ENCODE measurements around the gene ALG13. TPM values are rescaled to one million over a fixed set of nuclear protein-coding genes. Genes with fewer than 3 reads are reported as not detected.

The ALG13 gene
- total and polyA plus RNA-seq, 2 experiments from 2014 or later = 54.2 to 58.7 TPM

DNA sequence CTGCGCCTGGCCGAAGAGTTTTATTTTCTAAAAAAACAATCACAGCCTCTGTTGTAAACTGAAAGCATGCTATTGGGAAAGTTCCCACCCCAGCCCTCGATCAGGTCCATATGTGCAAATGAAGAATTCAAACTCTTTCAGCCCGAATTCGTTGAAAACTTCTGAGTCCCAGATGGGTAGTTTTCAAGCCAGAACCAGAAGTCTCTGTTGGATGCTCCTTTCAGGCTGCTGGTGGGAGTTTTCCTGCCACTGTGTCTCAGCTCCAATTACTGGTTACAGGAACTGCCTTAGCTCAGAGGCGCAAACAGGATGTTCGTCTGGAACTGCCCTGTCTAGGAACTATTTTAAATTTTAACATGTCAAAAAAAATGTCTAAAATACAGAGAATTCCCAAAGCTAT is 9.3 kb upstream of the ALG13 start (continued):
- TF ChIP-seq, protein P1, sequence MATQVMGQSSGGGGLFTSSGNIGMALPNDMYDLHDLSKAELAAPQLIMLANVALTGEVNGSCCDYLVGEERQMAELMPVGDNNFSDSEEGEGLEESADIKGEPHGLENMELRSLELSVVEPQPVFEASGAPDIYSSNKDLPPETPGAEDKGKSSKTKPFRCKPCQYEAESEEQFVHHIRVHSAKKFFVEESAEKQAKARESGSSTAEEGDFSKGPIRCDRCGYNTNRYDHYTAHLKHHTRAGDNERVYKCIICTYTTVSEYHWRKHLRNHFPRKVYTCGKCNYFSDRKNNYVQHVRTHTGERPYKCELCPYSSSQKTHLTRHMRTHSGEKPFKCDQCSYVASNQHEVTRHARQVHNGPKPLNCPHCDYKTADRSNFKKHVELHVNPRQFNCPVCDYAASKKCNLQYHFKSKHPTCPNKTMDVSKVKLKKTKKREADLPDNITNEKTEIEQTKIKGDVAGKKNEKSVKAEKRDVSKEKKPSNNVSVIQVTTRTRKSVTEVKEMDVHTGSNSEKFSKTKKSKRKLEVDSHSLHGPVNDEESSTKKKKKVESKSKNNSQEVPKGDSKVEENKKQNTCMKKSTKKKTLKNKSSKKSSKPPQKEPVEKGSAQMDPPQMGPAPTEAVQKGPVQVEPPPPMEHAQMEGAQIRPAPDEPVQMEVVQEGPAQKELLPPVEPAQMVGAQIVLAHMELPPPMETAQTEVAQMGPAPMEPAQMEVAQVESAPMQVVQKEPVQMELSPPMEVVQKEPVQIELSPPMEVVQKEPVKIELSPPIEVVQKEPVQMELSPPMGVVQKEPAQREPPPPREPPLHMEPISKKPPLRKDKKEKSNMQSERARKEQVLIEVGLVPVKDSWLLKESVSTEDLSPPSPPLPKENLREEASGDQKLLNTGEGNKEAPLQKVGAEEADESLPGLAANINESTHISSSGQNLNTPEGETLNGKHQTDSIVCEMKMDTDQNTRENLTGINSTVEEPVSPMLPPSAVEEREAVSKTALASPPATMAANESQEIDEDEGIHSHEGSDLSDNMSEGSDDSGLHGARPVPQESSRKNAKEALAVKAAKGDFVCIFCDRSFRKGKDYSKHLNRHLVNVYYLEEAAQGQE (IDR thresholded peaks at IDR 0.05; ENCODE audit: unreplicated experiment) = no peak
- TF ChIP-seq STAT1 (IDR thresholded peaks at IDR 0.05; ENCODE audit: unreplicated experiment) (no peak), POLR2AphosphoS5 (IDR thresholded peaks at IDR 0.05; ENCODE audit: low read depth) (no peak), CREB1 (CRISPR knock-in tag; IDR thresholded peaks at IDR 0.05; ENCODE audit: low read depth) (no peak), EZH2 (IDR thresholded peaks at IDR 0.05; ENCODE audit: low read depth, unreplicated experiment) (no peak), NANOG (IDR thresholded peaks at IDR 0.05; ENCODE audit: borderline replicate concordance) (no peak), ZNF114 (CRISPR knock-in tag; IDR thresholded peaks at IDR 0.05) (no peak), EZH2phosphoT487 (IDR thresholded peaks at IDR 0.05; ENCODE audit: unreplicated experiment) (no peak)

DNA sequence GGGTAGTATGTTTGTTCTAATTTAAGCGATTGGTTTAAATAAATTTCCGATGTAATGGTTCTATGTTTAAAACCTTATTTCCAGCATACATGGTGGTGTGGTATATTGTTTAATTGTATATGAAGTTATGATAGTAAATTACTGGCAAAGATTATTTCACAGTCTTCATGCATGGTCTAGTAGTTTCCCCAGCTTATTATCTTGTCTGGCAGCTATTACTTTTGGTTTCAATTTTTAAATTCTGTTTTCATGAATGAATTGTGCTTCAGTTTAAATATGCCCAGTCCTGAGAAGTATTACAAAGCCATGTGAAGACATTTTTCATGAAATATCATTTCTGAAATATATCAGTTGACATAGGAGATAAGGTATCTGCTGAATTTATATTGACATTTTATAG is 6.3 kb downstream of the ALG13 start:
- ATAC-seq (no peak), DNase-seq (ENCODE audit: low spot score) (no peak)
- Histone ChIP-seq H3K27me3 (ENCODE audit: insufficient read depth) (no peaks in the 10 kb centered on the region), H3F3A (replicated peaks; ENCODE audit: low read depth) (no peaks in the 10 kb centered on the region), H3K27ac (ENCODE audit: low read depth) (no peak overlapping the region), H3K79me2 (replicated peaks; ENCODE audit: insufficient read depth) (peaks cover 20% of the 10 kb centered on the region), H2AFZ (no peak overlapping the region), H3K4me2 (no peak overlapping the region), H3K36me3 (ENCODE audit: insufficient read depth) (peaks cover 12% of the 10 kb centered on the region), H4K20me1 (replicated peaks; ENCODE audit: insufficient read depth) (no peaks in the 10 kb centered on the region), H3K9me2 (ENCODE audit: insufficient read depth) (no peaks in the 10 kb centered on the region), H3K4me3 (no peak overlapping the region), H3K4me1 (ENCODE audit: insufficient read depth) (peaks cover 5% of the 10 kb centered on the region; the same call in 1 of the 2 replicates)
- Mint-ChIP-seq H3K4me1 (peaks cover 5% of the 10 kb centered on the region; the same call in 2 of the 3 replicates), H3K36me3 (ENCODE audit: low read depth) (peaks cover 58% of the 10 kb centered on the region), H3K9me3 (no peaks in the 10 kb centered on the region), H3K27ac (no peak overlapping the region), H3K4me3 (no peak overlapping the region), H3K27me3 (ENCODE audit: insufficient read depth, low read depth, poor library complexity) (no peaks in the 10 kb centered on the region)
- TF ChIP-seq, protein P2, sequence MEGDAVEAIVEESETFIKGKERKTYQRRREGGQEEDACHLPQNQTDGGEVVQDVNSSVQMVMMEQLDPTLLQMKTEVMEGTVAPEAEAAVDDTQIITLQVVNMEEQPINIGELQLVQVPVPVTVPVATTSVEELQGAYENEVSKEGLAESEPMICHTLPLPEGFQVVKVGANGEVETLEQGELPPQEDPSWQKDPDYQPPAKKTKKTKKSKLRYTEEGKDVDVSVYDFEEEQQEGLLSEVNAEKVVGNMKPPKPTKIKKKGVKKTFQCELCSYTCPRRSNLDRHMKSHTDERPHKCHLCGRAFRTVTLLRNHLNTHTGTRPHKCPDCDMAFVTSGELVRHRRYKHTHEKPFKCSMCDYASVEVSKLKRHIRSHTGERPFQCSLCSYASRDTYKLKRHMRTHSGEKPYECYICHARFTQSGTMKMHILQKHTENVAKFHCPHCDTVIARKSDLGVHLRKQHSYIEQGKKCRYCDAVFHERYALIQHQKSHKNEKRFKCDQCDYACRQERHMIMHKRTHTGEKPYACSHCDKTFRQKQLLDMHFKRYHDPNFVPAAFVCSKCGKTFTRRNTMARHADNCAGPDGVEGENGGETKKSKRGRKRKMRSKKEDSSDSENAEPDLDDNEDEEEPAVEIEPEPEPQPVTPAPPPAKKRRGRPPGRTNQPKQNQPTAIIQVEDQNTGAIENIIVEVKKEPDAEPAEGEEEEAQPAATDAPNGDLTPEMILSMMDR (conservative IDR thresholded peaks at IDR 0.05; ENCODE audit: low read depth in 2 of 2) = no peak
- TF ChIP-seq CREB1 (CRISPR knock-in tag; IDR thresholded peaks at IDR 0.05; ENCODE audit: low read depth) (no peak), ZNF114 (CRISPR knock-in tag; IDR thresholded peaks at IDR 0.05) (no peak), STAT1 (IDR thresholded peaks at IDR 0.05; ENCODE audit: unreplicated experiment) (no peak)
- TF ChIP-seq, protein P1 (IDR thresholded peaks at IDR 0.05; ENCODE audit: unreplicated experiment) = no peak
- TF ChIP-seq, protein P3, sequence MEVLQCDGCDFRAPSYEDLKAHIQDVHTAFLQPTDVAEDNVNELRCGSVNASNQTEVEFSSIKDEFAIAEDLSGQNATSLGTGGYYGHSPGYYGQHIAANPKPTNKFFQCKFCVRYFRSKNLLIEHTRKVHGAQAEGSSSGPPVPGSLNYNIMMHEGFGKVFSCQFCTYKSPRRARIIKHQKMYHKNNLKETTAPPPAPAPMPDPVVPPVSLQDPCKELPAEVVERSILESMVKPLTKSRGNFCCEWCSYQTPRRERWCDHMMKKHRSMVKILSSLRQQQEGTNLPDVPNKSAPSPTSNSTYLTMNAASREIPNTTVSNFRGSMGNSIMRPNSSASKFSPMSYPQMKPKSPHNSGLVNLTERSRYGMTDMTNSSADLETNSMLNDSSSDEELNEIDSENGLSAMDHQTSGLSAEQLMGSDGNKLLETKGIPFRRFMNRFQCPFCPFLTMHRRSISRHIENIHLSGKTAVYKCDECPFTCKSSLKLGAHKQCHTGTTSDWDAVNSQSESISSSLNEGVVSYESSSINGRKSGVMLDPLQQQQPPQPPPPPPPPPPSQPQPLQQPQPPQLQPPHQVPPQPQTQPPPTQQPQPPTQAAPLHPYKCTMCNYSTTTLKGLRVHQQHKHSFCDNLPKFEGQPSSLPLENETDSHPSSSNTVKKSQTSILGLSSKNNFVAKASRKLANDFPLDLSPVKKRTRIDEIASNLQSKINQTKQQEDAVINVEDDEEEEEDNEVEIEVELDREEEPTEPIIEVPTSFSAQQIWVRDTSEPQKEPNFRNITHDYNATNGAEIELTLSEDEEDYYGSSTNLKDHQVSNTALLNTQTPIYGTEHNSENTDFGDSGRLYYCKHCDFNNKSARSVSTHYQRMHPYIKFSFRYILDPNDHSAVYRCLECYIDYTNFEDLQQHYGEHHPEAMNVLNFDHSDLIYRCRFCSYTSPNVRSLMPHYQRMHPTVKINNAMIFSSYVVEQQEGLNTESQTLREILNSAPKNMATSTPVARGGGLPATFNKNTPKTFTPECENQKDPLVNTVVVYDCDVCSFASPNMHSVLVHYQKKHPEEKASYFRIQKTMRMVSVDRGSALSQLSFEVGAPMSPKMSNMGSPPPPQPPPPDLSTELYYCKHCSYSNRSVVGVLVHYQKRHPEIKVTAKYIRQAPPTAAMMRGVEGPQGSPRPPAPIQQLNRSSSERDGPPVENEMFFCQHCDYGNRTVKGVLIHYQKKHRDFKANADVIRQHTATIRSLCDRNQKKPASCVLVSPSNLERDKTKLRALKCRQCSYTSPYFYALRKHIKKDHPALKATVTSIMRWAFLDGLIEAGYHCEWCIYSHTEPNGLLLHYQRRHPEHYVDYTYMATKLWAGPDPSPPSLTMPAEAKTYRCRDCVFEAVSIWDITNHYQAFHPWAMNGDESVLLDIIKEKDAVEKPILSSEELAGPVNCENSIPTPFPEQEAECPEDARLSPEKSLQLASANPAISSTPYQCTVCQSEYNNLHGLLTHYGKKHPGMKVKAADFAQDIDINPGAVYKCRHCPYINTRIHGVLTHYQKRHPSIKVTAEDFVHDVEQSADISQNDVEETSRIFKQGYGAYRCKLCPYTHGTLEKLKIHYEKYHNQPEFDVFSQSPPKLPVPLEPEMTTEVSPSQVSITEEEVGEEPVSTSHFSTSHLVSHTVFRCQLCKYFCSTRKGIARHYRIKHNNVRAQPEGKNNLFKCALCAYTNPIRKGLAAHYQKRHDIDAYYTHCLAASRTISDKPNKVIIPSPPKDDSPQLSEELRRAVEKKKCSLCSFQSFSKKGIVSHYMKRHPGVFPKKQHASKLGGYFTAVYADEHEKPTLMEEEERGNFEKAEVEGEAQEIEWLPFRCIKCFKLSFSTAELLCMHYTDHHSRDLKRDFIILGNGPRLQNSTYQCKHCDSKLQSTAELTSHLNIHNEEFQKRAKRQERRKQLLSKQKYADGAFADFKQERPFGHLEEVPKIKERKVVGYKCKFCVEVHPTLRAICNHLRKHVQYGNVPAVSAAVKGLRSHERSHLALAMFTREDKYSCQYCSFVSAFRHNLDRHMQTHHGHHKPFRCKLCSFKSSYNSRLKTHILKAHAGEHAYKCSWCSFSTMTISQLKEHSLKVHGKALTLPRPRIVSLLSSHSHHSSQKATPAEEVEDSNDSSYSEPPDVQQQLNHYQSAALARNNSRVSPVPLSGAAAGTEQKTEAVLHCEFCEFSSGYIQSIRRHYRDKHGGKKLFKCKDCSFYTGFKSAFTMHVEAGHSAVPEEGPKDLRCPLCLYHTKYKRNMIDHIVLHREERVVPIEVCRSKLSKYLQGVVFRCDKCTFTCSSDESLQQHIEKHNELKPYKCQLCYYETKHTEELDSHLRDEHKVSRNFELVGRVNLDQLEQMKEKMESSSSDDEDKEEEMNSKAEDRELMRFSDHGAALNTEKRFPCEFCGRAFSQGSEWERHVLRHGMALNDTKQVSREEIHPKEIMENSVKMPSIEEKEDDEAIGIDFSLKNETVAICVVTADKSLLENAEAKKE (CRISPR knock-in tag; IDR thresholded peaks at IDR 0.05) = no peak

All from GM23338 (cell line).